Fibroblast of the aortic adventitia (primary cell): ENCODE measurements around the gene C5AR1. TPM values are rescaled to one million over a fixed set of nuclear protein-coding genes. Genes with fewer than 3 reads are reported as not detected.

Experiments
- DNase-seq: peaks from one replicate; pipeline ENCODE4 v3.0.0-alpha.2; 2010; ENCODE audit warnings: low read depth
- H3K4me3 ChIP-seq: 2 replicates; pipeline ENCODE4 v1.5.1; 2011; ENCODE audit warnings: low read depth, mild to moderate bottlenecking, control low read depth, low read length, moderate library complexity
- CTCF ChIP-seq: IDR thresholded peaks from 2 replicates; pipeline ENCODE4 v1.5.1; 2011; ENCODE audit warnings: mild to moderate bottlenecking, low read length, control low read depth, inconsistent platforms; ENCODE audit not compliant: insufficient read depth
- total RNA-seq: library from RNA; depleted of rRNA; stranded (reverse); fragments of >200 nt; gene quantifications from 2 replicates; pipeline ENCODE4 v1.2.3, GENCODE V29; 2012; ENCODE audit warnings: low replicate concordance

The C5AR1 gene
- total RNA-seq, 1 donor: 0.09 TPM

- DNase-seq: no peak
- no peak for TF ChIP-seq CTCF
- no peak overlapping the region for H3K4me3 ChIP-seq
These were observed 662 bp downstream of the C5AR1 start for GRCh38 chr19:47310323-47310722.

GRCh38 chr19:47310819-47311218, 1.2 kb downstream of the C5AR1 start:
- no peak for TF ChIP-seq CTCF
- DNase-seq: peak; percentile 22
- no peak overlapping the region for H3K4me3 ChIP-seq

- no peak for TF ChIP-seq CTCF
- DNase-seq: no peak
- H3K4me3 ChIP-seq: no peak overlapping the region
These were observed 2.8 kb downstream of the C5AR1 start for GRCh38 chr19:47312366-47313006.

GRCh38 chr19:47313754-47314295, 4.2 kb downstream of the C5AR1 start:
- no peak overlapping the region for H3K4me3 ChIP-seq
- no peak for TF ChIP-seq CTCF
- no peak for DNase-seq

- no peak for TF ChIP-seq CTCF
- no peak overlapping the region for H3K4me3 ChIP-seq
- peak; percentile 94 for DNase-seq
These were observed 5.6 kb downstream of the C5AR1 start for GRCh38 chr19:47315125-47315821.

- TF ChIP-seq CTCF: no peak
- no peak for DNase-seq
- no peak overlapping the region for H3K4me3 ChIP-seq
These were observed 6.9 kb downstream of the C5AR1 start for GRCh38 chr19:47316513-47316912.
